Muscle of back (tissue), 11 donors: ENCODE measurements around the gene CREB3L1. TPM values are rescaled to one million over a fixed set of nuclear protein-coding genes. Genes with fewer than 3 reads are reported as not detected.

ENCODE experiments used
- DNase-seq, 3 donors: peaks; one replicate each; pipeline versions ENCODE4 v3.0.0 to v3.0.0-alpha.2; 2013
- polyA plus RNA-seq, 10 donors: library from polyadenylated mRNA; unstranded; fragments of 120-200 nt; gene quantifications; one replicate each; pipeline ENCODE4 v1.2.1, GENCODE V29; 2013; ENCODE audit not compliant: insufficient read length in 10 of 10

Gene CREB3L1
- polyA plus RNA-seq, 10 donors, result 37.6 to 62.4 (median 46.5) TPM

GRCh38 chr11:46271875-46272815 is 5.3 kb upstream of the CREB3L1 start:
- DNase-seq, result peak in 1 of 3 donors; percentile 28

GRCh38 chr11:46272816-46273427 is 4.5 kb upstream of the CREB3L1 start:
- peak in 2 of 3 donors; percentile 85 to 92 for DNase-seq

DNA sequence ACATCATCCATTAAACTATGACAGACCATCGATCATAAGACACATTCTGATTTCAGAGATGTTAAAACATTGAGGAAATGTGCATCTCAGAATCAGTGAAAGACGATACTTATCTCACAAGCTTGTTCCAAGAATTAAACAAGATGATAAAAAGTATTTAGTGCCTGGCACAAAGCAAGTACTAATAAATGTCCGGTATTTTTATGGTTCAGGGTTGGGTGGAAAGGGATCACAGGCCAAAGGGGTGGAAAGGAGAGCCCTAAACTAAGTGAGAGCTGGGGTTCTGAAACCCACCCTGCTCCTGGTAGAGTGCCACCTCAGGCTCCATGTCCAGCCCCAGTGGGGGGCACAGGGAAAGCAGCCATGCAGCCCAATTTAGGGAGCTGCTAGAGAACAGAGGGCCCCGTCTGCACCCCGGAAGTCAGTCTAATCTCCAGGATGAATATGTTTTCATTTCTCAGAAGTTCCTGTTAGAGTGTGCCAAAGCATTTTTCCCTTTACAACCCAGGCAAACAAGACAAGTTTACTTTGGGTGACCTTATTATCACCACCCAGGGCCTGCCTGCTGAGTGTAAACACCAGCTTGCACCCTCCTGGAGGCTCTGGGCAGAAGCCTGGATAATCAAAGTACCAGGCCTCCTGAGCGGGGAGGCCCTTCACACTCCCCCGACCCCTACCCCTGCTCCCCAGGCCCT is 3.8 kb upstream of the CREB3L1 start:
- DNase-seq, result no peak

GRCh38 chr11:46275964-46276641 is 1.4 kb upstream of the CREB3L1 start:
- DNase-seq, result no peak

- peak; percentile 75 to 92 (median 80) for DNase-seq
These were observed 195 bp upstream of the CREB3L1 start for GRCh38 chr11:46277313-46277621.

DNA sequence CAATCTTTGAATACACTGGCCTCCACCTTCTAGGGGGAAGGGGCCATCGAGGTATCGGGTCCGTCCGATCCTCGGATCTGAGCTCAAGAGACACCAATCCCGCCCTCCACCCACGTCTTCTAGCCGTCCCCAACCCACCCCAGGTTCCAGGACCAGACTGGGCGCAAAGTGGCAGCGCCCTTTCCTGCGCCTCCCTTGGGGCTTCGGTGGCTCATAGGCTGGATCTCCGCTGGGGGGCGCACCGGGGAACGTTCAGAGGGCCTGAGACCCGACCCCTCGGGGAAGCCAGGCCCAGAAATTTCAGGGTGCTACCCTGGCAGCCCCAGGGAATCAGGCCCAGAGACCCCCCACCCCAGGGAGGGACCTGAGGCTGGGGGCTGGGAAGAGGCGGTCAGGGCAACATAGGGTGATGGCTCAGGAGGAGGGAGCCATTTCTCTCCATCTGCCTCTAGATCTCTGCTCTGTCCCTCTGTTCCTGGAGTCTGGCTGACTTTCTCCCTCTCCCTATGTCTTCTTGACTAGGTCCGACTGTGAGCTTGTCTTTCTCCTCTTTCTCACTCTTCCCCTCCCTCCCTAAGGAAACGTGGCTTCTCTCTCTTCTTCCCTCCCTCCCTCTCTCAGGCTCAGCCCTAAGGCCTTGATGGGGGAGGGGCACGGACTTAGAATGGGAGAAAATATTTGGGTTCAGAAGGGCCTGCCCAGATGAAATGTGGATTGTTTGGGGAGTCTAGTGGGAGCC is 1.1 kb downstream of the CREB3L1 start:
- DNase-seq, result peak in 1 of 3 donors; percentile 86

DNA sequence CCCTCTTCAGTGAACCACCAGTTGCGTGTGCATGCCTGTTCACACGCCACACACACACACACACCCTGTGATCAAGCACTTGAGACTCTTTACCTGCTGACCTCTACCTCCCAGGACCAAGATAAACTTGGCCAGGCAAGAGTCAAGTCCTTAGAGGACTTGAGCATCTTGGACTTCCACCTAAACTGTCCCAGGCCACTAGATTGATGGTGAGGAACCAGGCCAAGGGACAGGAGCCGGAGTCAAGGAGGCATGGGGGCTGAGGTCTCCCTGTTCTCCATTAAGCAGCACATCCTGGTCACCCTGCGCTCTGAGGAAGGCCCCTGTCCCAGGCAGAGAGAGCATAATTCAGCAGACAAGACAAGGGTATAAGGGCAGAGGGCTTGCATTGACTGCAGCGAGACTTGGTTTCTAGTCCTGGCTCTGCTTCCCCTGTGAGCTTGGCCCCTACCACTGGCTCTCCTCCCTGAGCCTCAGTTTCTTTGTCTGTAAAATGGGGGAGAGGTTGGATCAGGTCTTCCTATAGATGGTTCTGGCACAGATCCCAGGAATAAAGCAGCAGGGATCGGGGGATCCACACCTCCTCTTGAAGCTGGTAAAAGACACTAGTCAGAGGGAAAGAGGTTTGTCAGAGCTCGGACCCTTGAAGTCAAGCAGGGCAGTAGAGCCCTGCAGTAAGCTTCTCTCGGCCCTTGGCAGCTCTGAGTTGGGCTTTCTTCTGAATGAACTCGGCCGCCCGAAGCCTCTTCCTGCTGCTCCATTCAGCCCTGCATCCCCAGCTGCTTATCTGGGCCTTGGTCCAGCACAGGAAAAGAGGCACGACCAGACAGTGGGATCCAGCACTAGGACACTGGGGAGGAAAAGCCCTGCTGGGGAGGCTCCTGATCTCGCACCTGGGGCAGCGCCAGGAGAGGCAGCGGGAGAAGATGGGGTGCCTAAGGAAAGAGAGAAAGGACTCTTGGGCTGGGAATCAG is 2.0 kb downstream of the CREB3L1 start:
- peak; percentile 82 to 94 (median 85) for DNase-seq

DNA sequence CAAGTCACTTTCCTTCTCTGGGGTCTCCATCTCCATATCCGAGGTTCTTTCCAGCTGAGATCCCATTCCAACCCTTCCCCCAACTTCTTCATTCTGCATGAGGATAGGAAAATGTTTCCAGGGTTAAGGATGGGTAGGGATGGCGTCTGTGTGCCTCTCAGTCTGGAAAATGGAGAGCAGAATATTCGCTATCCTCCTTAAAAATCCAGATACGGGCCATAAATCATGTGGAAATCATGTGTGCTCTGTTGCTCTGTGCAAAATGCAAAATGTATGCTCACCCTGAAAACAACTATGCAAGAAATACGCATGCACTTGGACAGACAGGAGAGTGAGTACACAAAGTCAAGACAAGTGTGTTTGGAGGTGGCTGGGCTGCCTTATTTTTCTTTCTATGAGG is 3.2 kb downstream of the CREB3L1 start:
- DNase-seq, result peak in 1 of 3 donors; percentile 55

GRCh38 chr11:46281371-46281831 is 3.9 kb downstream of the CREB3L1 start:
- peak in 1 of 3 donors; percentile 80 for DNase-seq

DNA sequence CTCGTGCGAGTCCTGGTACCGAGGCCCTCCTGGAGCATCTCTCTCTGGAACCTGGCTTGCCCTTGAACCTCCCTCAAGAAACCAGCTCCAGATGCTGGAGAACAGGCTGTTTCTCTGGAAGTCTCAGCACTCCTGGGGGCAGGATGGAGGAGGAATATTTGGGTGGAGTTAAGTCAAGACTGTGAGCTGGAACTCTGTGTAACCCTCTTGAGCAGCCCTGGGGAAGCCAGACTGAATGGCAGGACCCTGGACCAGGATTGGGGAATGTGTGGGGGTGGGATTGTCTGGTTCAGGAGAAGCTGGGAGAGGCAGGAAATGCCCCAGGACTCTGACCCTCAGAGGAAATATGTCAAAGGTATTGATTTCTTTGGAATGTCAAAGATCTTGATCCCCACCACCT is 7.7 kb downstream of the CREB3L1 start:
- DNase-seq, result no peak

DNA sequence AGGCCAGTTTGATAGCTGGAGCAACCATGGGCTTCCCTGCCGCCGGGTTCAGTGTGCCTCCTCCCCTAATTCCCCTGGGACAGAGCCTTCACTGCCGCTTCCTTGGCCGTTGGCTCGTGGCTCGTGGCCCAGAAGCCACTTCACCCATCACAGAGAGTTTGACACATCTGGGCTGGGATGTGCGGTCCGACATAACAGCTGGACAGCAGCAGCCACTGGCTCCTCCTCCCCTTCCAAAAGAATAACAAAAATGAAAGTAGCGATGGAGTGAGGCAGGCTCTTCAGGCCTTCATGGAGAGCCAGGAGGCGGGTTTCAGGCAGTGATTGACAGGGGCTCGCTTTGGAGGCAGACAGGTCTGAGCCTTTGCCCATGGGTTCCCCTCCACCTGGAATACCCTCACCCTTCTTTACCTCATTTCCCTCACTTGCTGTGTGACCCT is 8.2 kb downstream of the CREB3L1 start:
- peak in 1 of 3 donors; percentile 73 for DNase-seq

DNA sequence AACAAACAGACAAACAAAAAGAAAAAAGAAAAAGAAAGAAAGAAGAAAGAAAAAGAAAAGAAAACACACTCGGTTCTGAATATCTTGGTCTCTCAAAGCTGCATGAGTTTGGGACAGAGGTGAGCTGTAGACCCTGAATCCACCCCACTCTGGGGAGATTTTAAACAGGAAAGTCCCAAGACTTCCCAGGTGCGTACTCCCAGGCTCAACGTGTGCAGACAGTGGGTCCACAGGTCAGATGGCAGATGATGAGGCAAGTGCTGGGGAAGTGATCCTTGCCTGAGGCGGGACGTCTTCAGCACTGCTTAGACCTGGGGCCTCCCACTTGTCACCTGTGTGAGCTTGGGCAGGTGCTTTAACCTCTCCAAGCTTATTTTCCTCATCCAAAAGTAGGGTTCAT is 9.3 kb downstream of the CREB3L1 start:
- no peak for DNase-seq

DNA sequence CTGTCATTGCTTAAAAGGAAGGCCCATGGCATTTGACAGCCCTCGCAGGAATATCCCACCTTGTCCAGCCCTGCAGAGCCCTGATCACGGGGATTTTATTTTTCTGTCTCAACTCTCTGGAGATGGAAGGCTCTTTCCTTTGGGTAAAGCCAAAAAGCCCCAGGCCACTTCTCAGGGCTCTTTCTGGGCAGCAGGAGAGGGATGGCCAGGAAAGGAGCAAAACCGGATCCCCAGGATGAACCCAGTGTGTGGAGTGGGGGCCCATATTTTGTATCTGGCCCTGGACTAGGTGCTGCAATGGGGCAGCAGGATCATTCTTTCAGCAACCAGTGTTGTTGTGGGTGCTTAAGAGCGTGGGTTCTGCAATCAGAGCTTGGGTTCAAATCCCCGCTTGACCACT is 11.0 kb downstream of the CREB3L1 start:
- DNase-seq, result no peak

- DNase-seq, result no peak
These were observed 12.5 kb downstream of the CREB3L1 start for GRCh38 chr11:46290011-46290410.

GRCh38 chr11:46290598-46291309 is 13.3 kb downstream of the CREB3L1 start:
- peak; percentile 92 to 97 (median 96) for DNase-seq

DNA sequence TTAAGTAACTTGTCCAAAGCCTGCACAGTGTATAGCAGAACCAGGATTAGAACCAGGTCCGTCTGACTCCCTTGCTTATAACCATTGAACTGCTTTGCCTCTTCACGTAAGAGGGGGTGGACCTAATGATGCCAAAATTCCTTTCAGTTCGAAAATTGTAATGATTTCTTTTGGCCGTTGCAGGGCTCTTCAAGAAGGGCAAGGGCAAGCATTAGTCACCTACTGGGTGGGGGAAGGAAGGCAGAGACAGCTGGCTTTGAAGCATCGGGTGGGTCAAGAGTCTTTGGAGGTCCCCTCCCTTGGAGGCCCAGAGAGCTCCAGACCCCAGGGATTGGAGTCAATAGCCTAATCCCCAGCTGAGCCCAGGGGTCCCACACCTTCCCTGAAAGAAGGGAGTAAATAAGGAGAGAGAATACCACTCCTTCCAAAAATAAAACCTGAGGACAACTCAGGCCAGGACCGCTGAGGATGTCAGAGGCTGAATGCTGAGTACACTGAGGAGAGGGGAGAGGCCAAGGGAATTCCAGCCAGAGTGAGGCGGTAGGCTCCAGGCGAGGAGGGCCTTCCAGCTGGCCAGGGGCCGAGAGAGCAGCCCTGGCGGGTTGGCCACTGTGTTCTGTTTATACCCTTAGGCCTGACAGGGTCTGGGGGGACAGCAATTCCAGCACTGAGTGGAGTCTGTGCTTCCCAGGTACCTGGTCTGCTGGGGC is 14.1 kb downstream of the CREB3L1 start:
- peak in 1 of 3 donors; percentile 66 for DNase-seq

DNA sequence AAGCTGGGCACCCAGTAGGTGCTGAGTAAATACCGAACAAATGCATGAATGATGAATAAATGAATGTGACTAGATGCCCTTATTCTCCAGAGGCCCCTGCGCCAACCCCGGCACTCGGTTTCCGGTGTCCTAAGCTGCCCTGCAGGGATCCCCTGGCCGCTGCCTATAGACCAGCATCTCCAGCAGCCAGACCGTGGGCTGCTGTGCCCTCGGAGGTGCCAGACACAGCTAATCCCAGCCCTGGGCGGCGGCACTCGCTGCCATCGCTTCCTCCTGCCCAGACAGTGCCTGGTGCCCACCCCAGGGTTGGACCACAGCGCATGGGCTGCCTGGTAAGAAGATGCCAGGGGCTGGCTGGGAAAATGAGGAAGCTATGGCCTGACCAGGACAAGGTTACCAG is 15.6 kb downstream of the CREB3L1 start:
- no peak for DNase-seq

- DNase-seq, result peak in 2 of 3 donors; percentile 56 to 92
These were observed 16.2 kb downstream of the CREB3L1 start for GRCh38 chr11:46293641-46294103.
